ENCODE measurements around the gene ATP5ME.

ATP5ME gene

DNA sequence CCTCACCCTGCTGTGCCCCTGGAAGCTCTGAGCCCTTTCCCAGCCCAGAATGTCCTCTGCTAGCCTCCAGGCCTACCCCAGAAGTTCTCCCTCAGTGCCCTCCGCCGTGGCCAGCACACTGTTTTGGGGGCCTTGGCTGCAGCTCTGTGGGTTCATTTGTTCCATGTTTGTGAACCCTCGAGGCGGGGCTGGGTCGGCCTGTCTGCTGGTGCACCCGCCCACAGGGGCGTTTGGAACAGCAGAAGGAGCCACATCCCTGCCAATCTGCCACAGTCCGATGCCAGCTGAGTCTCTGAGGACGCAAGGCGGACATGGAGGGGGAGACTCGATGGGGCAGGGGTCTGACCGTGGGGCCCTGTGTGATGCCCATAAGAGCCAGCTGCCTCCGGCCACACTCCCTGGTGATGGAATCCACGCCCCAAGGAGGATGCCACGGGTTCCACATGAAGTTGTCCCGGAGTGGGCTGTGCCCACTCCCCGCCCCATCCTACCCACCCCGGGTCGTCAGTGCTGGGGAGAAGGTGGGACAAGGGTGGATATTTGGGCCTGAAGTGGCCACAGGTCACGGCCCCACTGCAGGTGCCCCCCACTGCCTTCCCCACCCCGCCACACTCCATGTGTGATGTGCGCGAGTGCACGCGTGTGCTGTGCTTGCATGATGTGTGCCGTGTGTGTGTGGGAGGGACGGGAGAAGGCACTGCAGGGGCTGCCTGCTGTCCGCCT, 7.1 kb downstream of the ATP5ME start:
- DNase-seq, result no peak

DNA sequence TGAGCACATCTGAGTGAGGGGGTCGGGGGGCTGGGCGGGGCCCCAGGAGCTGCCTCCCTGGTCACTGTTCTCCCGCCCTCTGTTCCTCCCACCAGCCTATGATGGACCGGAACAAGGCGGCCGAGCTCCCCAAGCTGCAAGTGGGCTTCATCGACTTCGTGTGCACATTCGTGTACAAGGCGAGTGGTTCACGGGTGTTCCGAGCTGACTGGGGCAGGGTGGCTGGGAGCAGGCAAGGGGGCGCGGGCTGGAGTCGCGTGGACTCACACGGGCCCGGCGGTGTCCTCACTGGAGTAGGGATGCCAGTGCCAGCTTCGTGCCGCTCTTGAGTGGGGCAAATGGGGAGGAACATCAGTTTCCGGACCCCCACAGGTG, 7.7 kb downstream of the ATP5ME start:
- no peak for DNase-seq

DNA sequence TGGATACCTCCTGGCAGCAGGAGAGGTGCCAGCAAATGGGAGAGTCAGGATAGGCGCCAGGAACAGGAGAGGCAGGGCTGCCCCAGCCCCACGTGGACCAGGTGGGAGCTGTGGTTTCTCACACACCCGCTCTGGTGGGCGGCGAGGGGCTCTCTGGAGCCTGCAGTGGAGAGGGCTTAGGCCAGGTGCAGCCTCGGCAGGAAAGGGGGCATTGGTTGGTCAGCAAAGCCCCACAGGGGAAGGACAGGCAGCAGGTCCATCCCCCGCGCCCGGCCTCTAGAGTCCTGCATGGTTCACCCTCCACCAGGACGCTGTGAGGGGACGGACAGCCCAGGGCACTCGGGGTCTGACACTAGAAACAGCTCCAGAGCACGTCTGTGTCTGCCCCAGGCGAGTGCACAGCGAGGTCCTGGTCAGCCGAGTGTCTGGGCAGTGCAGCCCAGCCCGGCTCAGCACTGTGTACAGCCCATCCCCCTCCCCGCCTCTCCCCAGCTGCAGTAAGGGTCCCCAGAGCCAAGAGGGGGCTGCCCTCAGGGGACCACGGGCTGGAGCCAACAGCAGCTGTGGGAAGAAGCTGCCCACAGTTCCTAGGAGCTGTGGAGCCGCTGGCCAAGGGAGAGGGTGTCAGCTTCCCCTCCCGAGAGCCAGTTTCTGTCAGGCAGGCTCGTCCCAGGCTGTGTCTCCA, 8.2 kb downstream of the ATP5ME start:
- DNase-seq, result no peak

DNA sequence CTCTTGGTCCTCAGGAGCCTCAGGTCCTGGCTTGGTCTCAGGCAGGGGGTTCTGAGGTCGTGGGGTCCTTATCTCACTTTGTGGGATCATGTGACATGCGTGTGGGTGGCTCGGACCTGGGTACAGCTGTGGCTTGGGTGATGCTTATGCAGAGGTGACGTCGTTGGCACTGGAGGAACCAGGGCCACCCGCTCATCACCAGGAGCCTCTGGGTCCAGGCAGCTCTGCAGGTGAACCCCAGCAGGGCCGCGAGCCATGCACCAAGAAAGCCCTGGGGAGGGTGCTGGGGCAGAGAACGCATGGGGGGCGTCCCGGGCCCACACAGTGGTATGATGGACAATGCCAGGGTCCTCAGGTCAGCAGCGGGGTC, 8.7 kb downstream of the ATP5ME start:
- DNase-seq, result no peak

DNA sequence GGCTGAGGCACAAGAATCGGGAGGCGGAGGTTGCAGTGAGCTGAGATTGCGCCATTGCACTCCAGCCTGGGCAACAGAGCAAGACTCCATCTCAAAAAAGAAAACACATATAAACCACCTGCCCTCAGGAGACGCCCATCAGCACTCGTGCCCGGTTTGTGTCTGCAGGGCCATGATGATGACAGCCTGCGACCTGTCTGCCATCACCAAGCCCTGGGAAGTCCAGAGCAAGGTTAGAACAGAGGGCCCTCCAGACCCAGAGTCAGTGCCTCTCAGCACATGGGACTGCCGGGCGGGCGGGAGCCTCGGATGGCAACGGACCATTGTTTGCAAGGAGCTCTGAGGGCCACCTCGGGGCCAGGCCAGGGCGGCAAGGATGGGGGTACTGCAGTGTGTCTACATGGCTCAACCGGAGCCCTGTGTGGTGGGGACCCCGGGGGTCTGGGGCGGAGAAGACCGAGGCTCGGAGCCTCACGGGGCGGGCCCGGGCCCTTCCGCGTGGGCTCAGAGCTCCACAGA, 9.3 kb downstream of the ATP5ME start:
- no peak for DNase-seq

DNA sequence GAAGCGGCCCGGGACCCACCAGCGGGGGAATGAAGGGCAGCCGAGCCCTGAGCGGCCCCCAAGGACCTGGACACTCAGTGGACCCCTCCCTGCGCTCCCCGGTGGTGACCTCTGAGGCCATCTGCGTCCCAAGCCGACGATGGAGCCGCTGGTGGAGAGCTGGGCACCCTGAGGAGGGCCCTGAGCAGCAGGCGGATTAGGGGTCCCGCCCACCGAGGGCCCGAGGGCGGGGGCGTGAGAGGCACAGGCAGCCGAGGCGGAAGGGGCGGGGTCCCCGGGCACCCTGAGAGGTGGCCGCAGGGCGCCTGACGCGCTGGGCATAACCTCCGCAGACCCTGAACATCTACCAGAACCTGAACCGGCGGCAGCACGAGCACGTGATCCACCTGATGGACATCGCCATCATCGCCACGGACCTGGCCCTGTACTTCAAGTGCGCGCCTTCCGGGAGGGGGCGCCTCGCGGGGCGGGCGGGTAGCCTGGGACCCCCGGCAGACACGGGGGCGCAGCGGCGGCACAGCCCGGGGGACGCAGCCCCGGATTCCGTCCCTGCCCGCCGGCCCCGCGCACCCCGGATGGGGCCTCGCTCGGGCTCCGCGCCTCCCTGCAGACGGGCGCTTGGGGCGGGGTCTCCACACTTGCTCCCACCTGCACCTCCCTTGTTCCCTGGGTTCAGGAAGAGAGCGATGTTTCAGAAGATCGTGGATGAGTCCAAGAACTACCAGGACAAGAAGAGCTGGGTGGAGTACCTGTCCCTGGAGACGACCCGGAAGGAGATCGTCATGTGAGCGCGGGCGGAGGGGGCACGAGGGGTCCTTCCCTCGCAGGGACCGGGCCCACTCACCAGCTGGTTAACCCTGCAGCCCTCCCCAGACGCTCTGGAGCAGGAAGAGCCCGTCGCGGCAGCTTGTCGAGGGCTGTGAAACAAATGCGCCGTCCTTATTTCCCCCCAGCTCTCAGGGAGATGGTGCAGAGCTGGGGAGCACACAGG, 10.3 kb downstream of the ATP5ME start:
- peak; percentile 16 for DNase-seq

DNA sequence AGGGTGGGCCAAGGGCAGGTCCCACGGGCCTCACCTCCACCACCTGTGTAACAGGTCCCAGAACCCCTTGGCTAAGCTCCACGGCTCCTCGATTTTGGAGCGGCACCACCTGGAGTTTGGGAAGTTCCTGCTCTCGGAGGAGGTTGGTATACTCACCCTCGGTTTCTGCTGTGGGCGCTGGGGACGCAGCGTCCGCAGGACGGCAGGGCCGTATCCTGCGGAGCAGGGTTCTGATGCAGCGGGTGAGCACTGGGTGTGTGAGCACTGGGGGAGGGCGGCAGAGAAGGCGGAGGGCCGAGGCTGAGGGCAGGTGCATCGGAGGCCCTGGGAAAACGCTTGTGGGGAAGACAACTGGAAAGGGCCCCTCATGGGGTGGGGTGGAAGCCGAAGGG, 11.0 kb downstream of the ATP5ME start:
- DNase-seq, result no peak

DNA sequence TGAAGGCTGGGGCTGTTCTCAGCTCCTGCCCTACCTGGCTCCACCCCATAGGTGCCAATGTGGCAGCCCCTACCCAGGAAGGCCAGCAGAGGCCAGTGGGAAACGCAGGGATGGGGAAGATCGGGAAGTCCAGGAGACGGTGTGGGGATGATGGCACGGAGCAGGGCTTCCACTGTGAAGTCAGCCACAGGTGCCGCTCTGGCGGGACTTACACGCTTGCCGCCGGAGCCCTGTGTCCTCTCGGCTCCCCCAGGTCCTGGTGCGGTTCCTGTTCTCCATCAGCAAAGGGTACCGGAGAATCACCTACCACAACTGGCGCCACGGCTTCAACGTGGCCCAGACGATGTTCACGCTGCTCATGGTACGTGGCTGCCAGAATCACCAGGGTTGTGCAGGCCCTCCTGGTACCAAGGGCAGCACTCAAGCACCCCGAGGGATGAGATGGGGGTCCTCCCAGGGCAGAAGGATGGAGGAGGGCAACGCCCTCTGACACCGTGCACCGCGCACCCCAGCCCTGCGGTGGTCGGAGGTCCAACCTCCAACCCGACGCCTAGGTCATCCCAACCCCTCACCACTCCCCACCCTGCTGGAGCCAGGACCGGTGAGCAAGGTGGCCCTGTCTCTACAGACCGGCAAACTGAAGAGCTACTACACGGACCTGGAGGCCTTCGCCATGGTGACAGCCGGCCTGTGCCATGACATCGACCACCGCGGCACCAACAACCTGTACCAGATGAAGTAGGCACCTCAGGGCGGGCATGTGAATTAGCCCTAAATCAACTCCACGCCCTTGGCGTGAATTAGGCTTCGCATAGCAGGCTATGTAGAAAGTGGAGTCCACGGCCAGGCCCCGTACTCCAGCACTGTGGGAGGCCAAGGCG, 12.0 kb downstream of the ATP5ME start:
- DNase-seq, result no peak

DNA sequence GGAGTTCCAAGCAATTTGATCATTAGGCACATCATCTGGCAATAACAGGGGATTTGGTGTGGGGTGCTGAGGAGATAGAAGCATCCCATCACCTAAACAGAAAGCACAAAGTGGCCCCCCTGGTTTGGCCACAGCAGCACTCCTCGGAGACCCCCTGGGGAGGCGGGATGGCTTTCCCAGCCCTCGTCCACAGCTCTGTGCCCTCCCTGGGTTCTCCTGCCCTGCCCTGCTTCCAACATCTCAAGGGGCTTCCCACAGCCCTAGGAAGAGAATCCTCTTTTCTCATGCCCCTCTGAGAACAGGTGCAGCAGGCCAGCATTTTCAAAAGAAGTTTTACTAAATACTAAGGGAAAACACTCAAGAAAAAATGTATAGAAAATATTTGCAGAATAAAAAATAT, 12.8 kb downstream of the ATP5ME start:
- no peak for DNase-seq

DNA sequence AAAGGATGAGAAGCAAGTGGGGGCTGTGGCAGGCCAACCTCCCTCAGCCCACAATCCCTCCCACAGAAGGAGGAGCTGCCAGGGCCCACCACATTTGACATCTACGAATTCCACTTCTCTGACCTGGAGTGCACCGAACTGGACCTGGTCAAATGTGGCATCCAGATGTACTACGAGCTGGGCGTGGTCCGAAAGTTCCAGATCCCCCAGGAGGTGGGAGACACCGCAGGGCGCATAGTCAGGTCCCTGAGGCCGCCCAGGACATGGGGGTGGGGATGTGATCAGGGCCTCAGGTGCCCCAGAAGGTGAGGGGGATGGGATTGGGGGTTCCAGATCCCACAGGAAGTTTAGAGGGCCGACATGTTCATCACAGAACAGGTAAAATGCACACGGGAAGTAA, 13.7 kb downstream of the ATP5ME start:
- DNase-seq, result no peak

DNA sequence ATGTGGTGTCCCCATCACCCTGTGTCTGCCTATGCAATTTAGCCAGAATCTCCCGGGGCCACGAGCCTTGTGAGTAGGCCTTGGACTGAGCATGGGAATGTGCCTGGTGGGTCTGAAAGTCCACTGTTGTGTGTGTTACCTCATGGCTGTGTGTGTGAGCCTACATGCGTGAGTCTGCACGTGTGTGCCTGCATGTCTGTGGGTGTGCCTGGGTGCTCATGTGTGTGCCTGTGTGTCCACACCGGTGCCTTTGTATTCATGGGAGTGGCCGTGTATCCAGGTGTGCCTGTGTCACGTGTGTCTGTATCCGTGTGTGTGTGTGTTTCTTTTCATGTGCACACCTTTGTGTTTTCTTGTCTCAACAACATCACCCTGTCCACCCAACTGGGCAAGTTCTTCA, 14.2 kb downstream of the ATP5ME start:
- DNase-seq, result no peak

DNA sequence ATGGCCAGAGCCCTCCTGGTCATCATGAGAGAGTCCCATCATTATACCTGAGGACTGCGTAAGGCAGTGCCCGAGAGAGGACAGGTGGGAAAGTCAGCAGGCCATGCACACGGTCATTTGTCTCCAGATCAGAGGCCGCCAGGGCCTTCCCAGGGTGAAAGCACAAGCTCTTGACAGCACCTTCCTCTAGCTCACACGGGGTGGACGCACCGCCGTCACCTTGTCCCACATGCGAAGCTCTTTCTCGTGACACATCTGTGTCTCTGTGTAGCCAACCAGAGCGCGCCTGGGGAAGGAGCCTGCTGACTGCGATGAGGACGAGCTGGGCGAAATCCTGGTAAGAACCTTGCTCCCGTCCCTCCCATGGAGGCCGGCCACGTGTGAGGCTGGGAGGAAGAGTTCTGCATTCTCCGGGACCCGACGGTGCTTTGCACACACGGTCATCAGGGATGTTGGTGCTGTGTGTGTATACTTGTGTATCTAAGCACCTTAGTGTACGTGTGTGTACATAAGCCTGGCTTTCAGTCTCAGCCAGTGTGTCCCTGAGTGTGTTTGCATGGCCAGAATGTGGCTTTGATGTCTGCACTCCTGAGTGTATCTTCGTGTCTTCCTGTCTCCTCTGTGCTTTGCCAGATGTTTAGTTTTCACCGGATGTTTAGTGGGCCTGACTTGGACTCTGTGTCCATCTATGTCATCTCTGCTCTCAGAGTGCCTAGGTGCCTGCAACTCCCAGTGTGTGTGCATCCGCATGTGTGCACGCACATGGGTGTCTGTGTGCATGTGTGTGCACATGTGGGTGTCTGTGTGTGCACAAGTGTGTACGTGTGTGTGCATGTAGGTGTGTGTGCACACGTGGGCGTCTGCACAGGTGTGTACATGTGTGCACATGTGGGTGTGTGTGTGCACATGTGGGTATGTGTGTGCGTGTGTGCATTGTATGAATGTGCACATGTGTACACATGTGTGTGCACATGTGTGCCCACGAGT, 15.1 kb downstream of the ATP5ME start:
- no peak for DNase-seq

DNA sequence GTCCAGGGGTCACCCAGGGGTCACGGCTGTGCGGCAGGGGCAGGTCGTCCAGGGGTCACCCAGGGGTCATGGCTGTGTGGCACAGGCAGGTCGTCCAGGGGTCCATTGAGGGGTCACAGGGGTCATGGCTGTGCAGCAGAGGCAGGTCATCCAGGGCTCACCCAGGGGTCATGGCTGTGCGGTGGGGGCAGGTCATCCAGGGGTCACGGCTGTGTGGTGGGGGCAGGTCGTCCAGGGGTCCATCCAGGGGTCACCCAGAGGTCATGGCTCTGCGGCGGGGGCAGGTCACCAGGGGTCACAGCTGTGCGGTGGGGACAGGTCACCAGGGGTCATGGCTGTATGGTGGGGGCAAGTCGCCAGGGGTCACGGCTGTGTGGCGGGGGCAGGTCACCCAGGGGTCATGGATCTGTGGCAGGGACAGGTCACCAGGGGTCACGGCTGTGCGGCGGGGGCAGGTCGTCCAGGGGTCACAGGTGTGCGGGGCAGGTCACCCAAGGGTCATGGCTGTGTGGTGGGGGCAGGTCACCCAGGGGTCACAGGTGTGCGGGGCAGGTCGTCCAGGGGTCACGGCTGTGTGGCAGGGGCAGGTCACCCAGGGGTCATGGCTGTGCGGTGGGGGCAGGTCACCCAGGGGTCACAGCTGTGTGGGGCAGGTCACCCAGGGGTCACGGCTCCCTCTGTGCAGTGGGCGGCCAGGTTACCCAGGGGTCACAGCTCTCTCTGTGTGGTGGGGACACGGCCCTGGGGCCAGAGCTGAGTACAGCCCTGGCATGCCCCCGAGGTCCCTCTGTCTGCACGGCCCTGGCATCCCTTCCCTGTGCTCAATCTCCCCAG, 16.0 kb downstream of the ATP5ME start:
- no peak for DNase-seq

DNA sequence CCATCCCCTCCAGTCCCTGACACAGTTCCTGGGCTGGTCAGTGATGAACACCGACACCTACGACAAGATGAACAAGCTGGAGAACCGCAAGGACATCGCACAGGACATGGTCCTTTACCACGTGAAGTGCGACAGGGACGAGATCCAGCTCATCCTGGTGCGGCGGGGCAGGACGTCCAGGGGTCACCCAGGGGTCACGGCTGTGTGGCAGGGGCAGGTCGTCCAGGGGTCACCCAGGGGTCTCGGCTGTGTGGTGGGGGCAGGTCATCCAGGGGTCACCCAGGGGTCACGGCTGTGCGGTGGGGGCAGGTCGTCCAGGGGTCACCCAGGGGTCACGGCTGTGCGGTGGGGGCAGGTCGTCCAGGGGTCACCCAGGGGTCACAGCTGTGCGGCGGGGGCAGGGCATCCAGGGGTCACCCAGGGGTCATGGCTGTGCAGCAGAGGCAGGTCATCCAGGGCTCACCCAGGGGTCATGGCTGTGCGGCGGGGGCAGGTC, 16.7 kb downstream of the ATP5ME start:
- DNase-seq, result no peak

DNA sequence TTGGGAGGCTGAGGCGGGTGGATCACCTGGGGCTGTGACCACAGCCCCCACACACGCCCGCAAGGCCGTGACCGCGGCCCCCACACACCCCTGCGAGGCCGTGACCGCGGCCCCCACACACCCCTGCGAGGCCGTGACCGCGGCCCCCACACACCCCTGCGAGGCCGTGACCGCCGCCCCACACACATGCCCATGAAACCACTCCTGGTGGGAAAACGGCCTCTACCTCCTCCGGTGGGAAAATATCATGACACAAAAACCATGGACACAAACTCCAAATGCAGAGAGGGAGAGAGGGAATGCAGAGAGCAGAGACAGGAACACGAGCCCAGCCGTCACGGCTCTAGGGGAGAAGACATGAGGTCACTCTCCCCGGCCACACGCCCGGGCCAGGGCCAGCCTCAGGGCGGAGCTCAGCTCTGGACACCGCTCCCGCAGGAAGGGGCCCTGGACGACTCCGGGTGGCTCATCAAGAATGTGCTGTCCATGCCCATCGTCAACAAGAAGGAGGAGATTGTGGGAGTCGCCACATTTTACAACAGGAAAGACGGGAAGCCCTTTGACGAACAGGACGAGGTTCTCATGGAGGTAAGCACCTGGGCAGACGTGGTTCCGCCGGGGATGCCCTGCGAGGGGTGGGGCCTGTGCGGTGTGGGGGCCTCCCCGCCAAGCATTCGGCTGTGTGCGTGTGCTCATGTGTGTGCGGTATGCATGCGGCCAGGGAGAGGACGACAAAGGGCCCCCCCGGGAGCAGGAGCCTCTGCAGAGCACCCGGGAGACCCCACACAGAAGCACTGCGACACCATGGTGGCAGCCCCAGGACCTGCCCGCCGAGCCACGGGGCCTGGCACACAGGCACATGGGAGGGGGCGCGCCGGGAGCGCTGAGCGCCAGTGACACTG, 17.4 kb downstream of the ATP5ME start:
- DNase-seq, result no peak

DNA sequence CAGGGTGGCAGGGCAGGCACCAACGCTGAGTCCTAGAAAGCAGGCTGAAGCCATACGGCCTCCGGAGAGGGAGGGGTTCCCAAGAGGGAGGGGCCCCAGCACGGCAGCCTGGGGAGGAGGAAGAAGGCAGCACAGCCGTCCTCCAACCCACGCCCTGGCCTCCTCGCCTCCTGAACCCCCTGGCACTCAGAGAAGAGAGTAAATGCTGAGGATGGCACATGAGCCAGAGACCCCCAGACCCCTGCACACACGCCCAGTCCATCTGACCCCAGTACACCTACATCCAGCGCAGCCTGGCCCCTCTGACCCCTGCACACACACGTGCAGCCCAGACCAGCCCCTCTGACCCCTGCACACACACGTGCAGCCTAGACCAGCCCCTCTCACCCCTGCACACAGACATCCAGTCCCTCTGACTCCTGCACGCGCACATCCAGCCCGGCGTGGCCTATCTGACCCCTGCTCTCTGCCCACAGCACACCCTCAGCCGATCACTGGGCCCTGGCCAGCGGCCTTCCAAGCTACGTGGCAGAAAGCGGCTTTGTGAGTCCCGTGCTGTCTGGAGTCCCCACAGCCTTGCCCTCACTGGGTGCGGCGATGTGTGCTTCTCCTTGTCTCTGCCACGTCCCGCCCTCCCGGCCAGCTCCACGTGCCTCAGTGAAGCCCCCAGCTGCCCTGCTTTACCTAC, 18.5 kb downstream of the ATP5ME start:
- DNase-seq, result no peak

DNA sequence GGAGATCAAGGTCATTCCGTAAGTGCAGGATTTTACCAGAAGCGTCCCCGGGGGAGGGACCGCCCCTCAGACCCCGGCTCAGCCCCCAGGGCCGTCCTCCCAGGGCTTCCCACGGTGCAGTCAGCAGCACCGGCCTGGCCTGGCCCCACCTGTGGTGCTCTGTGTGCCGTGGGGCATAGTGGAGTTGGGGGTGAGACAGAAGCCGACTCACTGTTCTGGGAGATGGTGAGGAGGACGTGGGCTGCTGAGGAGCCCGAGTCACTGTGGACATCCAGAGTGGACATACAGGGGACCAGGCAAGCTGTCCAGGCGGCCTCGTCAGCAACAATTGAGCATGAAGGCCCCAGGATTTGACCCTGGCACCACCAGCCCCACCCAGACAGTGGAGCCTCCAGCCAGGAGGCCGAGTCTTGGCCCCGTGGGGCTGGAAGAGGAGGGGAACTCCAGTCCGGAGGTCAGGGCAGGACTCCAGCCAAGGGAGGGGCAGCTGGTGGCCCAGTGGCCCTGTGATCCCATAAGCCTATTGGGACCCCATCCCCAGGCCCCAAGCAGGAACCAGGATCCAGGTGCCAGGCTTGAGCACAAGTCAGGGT, 19.1 kb downstream of the ATP5ME start:
- peak; percentile 48 for DNase-seq

DNA sequence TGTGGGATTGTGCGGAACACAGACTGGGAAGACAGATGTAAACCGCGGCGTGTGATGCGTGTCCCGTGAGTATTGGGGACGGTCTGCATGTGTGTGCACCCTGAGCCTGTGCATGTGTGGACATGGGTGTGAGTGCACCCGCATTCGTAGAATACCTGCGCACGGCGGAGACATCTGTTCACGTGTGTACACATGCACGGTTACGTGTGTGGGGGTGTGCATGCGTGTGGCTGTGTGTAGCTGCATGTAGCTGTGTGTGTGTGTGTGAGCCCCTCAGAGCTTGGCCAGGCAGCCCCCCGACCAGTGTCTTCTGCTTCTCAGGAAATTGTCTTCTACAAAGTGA, 19.6 kb downstream of the ATP5ME start:
- DNase-seq, result no peak

Data from midbrain (tissue), 1 donor.